Measurements from ENCODE around the gene C3.

Gene C3

DNA sequence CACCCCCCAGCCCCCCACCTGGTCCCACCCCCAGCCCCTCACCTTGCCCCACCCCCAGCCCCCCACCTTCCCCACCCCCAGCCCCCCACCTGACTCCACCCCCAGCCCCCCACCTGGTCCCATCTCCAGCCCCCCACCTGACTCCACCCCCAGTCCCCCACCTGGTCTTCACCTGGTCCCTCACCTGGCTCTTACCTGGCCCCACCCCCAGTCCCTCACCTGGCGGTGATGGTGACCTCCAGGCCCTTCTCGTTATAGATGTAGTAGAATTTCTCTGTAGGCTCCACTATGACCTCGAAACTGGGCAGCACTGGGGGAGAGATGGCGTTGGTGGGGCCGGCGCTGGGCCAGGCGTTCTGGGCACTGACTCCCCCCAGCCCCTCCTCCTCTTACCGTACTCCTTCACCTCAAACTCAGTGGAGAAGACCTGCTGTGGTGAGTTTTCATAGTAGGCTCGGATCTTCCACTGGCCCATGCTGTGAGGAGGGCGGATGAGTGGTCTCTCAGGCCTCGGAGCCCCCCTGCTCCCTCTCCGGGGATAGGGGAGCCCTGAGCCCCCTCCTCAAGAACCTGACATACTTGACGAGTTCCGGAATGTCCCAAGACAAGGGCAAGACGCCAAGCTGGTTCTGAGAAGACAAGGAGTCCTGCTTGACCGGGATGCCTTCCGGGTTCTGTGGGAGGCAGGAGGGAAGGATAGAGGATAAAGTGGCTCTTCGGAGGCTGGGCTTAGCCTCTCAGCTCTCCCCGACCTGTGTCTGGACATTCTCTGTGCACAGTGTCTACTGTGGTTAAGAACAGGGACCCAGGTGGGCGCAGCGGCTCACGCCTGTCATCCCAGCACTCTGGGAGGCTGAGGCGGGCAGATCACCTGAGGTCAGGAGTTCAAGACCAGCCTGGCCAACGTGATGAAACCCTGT, 6.4 kb downstream of the C3 start:
- TF ChIP-seq, protein P1, sequence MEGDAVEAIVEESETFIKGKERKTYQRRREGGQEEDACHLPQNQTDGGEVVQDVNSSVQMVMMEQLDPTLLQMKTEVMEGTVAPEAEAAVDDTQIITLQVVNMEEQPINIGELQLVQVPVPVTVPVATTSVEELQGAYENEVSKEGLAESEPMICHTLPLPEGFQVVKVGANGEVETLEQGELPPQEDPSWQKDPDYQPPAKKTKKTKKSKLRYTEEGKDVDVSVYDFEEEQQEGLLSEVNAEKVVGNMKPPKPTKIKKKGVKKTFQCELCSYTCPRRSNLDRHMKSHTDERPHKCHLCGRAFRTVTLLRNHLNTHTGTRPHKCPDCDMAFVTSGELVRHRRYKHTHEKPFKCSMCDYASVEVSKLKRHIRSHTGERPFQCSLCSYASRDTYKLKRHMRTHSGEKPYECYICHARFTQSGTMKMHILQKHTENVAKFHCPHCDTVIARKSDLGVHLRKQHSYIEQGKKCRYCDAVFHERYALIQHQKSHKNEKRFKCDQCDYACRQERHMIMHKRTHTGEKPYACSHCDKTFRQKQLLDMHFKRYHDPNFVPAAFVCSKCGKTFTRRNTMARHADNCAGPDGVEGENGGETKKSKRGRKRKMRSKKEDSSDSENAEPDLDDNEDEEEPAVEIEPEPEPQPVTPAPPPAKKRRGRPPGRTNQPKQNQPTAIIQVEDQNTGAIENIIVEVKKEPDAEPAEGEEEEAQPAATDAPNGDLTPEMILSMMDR (conservative IDR thresholded peaks at IDR 0.05; ENCODE audit: low read length), result no peak
- TF ChIP-seq EZH2phosphoT487 (IDR thresholded peaks at IDR 0.05; ENCODE audit: borderline replicate concordance), result no peak
- Histone ChIP-seq H3K4me2 (ENCODE audit: low read depth, low read length, poor library complexity, severe bottlenecking) (no peak overlapping the region), H3K79me2 (ENCODE audit: insufficient read depth, low read length) (no peaks in the 10 kb centered on the region), H3K9ac (ENCODE audit: low read depth, low read length, poor library complexity, severe bottlenecking) (no peak overlapping the region), H4K20me1 (ENCODE audit: insufficient read depth, low read length, poor library complexity, severe bottlenecking) (no peaks in the 10 kb centered on the region), H3K27me3 (ENCODE audit: insufficient read depth, low read length, poor library complexity, severe bottlenecking) (no peaks in the 10 kb centered on the region), H3K9me2 (replicated peaks; ENCODE audit: low read depth, low read length) (no peaks in the 10 kb centered on the region), H3K9me3 (ENCODE audit: insufficient read depth, low read depth, low read length) (no peaks in the 10 kb centered on the region), H3K4me1 (ENCODE audit: insufficient read depth, low read length, poor library complexity, severe bottlenecking) (no peaks in the 10 kb centered on the region), H3K4me3 (ENCODE audit: low read length, poor library complexity, severe bottlenecking) (no peak overlapping the region), H3F3A (ENCODE audit: low read depth) (no peaks in the 10 kb centered on the region), H3K36me3 (ENCODE audit: insufficient read depth, low read length) (no peaks in the 10 kb centered on the region), H2AFZ (ENCODE audit: low read length) (no peak overlapping the region)

- H3K79me2 ChIP-seq (ENCODE audit: insufficient read depth, low read length), result no peaks in the 10 kb centered on the region
- H3K36me3 ChIP-seq (ENCODE audit: insufficient read depth, low read length), result no peaks in the 10 kb centered on the region
- no peak overlapping the region for H2AFZ ChIP-seq (ENCODE audit: low read length)
- H3K4me1 ChIP-seq (ENCODE audit: insufficient read depth, low read length, poor library complexity, severe bottlenecking), result no peaks in the 10 kb centered on the region
- H3K27me3 ChIP-seq (ENCODE audit: insufficient read depth, low read length, poor library complexity, severe bottlenecking), result no peaks in the 10 kb centered on the region
- no peak overlapping the region for H3K9ac ChIP-seq (ENCODE audit: low read depth, low read length, poor library complexity, severe bottlenecking)
- no peaks in the 10 kb centered on the region for H4K20me1 ChIP-seq (ENCODE audit: insufficient read depth, low read length, poor library complexity, severe bottlenecking)
- H3K9me3 ChIP-seq (ENCODE audit: insufficient read depth, low read depth, low read length), result no peaks in the 10 kb centered on the region
- H3K9me2 ChIP-seq (replicated peaks; ENCODE audit: low read depth, low read length), result no peaks in the 10 kb centered on the region
- no peak overlapping the region for H3K4me2 ChIP-seq (ENCODE audit: low read depth, low read length, poor library complexity, severe bottlenecking)
- TF ChIP-seq, protein P1 (conservative IDR thresholded peaks at IDR 0.05; ENCODE audit: low read length), result no peak
- TF ChIP-seq EZH2phosphoT487 (IDR thresholded peaks at IDR 0.05; ENCODE audit: borderline replicate concordance), result no peak
- H3K4me3 ChIP-seq (ENCODE audit: low read length, poor library complexity, severe bottlenecking), result no peak overlapping the region
- H3F3A ChIP-seq (ENCODE audit: low read depth), result no peaks in the 10 kb centered on the region
These were observed 7.5 kb downstream of the C3 start for GRCh38 chr19:6712692-6713670.

DNA sequence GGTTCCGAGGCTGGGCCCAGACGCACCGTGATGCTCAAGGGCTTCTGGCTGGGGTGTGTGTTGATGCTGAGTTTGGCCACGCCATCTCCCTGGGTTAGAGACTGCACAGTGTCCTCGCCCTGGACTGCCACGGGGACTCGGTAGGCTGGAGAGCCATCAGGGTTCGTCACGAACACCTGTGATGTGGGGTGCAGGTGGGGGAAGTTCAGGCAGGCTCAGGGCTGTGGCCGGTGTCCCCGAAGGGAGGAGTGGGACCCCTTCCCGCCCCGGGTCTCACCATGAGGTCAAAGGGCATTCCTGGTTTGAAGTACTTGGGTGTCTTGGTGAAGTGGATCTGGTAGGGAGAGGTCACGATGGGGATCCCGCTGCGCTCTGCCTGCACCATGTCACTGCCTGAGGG, 8.2 kb downstream of the C3 start:
- Histone ChIP-seq H2AFZ (ENCODE audit: low read length) (no peak overlapping the region), H4K20me1 (ENCODE audit: insufficient read depth, low read length, poor library complexity, severe bottlenecking) (no peaks in the 10 kb centered on the region), H3F3A (ENCODE audit: low read depth) (no peaks in the 10 kb centered on the region), H3K79me2 (ENCODE audit: insufficient read depth, low read length) (no peaks in the 10 kb centered on the region), H3K9ac (ENCODE audit: low read depth, low read length, poor library complexity, severe bottlenecking) (no peak overlapping the region), H3K9me2 (replicated peaks; ENCODE audit: low read depth, low read length) (no peaks in the 10 kb centered on the region), H3K36me3 (ENCODE audit: insufficient read depth, low read length) (no peaks in the 10 kb centered on the region), H3K27me3 (ENCODE audit: insufficient read depth, low read length, poor library complexity, severe bottlenecking) (no peaks in the 10 kb centered on the region), H3K4me3 (ENCODE audit: low read length, poor library complexity, severe bottlenecking) (no peak overlapping the region), H3K4me1 (ENCODE audit: insufficient read depth, low read length, poor library complexity, severe bottlenecking) (no peaks in the 10 kb centered on the region), H3K4me2 (ENCODE audit: low read depth, low read length, poor library complexity, severe bottlenecking) (no peak overlapping the region), H3K9me3 (ENCODE audit: insufficient read depth, low read depth, low read length) (no peaks in the 10 kb centered on the region)
- TF ChIP-seq EZH2phosphoT487 (IDR thresholded peaks at IDR 0.05; ENCODE audit: borderline replicate concordance), result no peak
- TF ChIP-seq, protein P1 (conservative IDR thresholded peaks at IDR 0.05; ENCODE audit: low read length), result no peak

Data from Loucy (cell line).